Activated naive CD8-positive, alpha-beta T cell treated with anti-CD3 and anti-CD28 coated beads, Interleukin-2, amount 50 U/mL, for 24 hours (primary cell): ENCODE results near the gene CEACAM18.

Experiments
- ATAC-seq: fragments of 150-1000 bp; cut with Tn5 transposase; one replicate; pipeline ENCODE4 v1.10.0; 2021
- DNase-seq: peaks from one replicate; pipeline ENCODE4 v3.0.0; 2021
- H3K27ac Mint-ChIP-seq: one replicate; pipeline ENCODE4 v1.8.0; 2021; ENCODE audit warnings: mild to moderate bottlenecking, mixed read lengths
- H3K27me3 Mint-ChIP-seq: one replicate; pipeline ENCODE4 v1.8.0; 2021; ENCODE audit warnings: mixed read lengths
- H3K36me3 Mint-ChIP-seq: one replicate; pipeline ENCODE4 v1.8.0; 2021; ENCODE audit warnings: low read depth, mixed read lengths
- H3K4me1 Mint-ChIP-seq: one replicate; pipeline ENCODE4 v1.8.0; 2021; ENCODE audit warnings: mixed read lengths
- H3K4me3 Mint-ChIP-seq: one replicate; pipeline ENCODE4 v1.8.0; 2021; ENCODE audit warnings: mild to moderate bottlenecking, moderate library complexity, mixed read lengths
- H3K9me3 Mint-ChIP-seq: one replicate; pipeline ENCODE4 v1.8.0; 2021; ENCODE audit warnings: mixed read lengths

CEACAM18 gene

GRCh38 chr19:51521357-51521756 lies 43.0 kb downstream of the CEACAM18 start:
- H3K9me3 Mint-ChIP-seq = peaks cover 4% of the 10 kb centered on the region
- peaks cover 19% of the 10 kb centered on the region for H3K27me3 Mint-ChIP-seq
- H3K4me3 Mint-ChIP-seq = no peak overlapping the region
- DNase-seq (no peak), ATAC-seq (no peak)
- peaks cover 2% of the 10 kb centered on the region for H3K36me3 Mint-ChIP-seq
- H3K4me1 Mint-ChIP-seq = peaks cover 10% of the 10 kb centered on the region
- H3K27ac Mint-ChIP-seq = no peak overlapping the region

DNA sequence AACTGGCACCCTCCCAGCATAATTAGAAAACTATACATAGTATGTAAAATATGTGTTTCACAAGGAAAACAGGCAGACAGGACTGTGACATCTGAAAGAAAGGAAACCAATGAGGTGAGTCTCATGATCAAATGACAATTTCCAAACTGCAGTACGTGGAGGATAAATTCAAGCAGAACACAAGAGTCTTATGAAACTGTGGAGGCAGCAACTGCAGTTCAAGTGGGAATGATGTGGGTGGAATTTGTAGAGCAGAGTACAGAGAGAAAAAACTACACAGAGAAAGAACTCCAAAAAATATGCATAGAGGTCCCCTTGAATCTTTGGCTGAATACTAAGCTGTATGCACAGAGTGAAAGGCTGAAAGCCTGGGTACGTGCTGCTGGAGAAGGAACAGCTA lies 43.4 kb downstream of the CEACAM18 start:
- peaks cover 2% of the 10 kb centered on the region for H3K36me3 Mint-ChIP-seq
- peaks cover 4% of the 10 kb centered on the region for H3K9me3 Mint-ChIP-seq
- peaks cover 8% of the 10 kb centered on the region for H3K4me1 Mint-ChIP-seq
- no peak for DNase-seq
- ATAC-seq = no peak
- H3K27me3 Mint-ChIP-seq = peaks cover 19% of the 10 kb centered on the region
- no peak overlapping the region for H3K4me3 Mint-ChIP-seq
- no peak overlapping the region for H3K27ac Mint-ChIP-seq

DNA sequence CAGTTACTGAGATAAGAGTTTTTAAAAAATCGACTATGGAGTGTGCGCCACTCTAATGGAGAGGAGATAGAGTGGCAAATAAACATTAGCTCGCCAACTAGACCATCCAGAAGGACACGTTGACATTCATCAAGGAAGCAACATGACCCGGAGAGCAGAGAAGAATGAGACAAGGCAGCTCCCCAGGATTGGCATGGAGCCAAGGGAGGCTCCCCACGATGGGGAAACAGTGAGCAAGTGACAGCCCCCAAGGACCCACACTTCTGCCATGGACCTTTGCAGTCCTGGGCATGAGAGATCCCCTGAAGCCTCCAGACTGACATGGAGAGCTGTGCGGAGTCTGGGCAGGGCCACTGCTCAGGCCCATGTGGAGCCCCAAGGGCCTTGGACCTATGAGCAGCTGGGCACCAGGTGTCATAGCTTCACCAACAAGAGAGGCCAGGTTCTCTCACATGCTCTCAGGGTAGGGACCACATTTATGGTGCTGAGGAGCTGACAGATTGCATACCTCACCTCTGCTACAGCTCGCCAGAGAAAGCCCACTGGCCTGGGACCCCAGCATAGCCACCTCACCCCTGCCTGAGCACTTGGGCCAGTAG lies 46.4 kb downstream of the CEACAM18 start:
- no peak for DNase-seq
- Mint-ChIP-seq H3K9me3 (no peaks in the 10 kb centered on the region), H3K4me3 (no peak overlapping the region), H3K27me3 (peaks cover 26% of the 10 kb centered on the region), H3K4me1 (no peaks in the 10 kb centered on the region), H3K36me3 (no peaks in the 10 kb centered on the region), H3K27ac (no peak overlapping the region)
- ATAC-seq = no peak

GRCh38 chr19:51525651-51526050 lies 47.3 kb downstream of the CEACAM18 start:
- no peak for ATAC-seq
- DNase-seq = no peak
- Mint-ChIP-seq H3K36me3 (no peaks in the 10 kb centered on the region), H3K4me1 (no peaks in the 10 kb centered on the region), H3K9me3 (no peaks in the 10 kb centered on the region), H3K4me3 (no peak overlapping the region), H3K27ac (no peak overlapping the region), H3K27me3 (peaks cover 32% of the 10 kb centered on the region)

GRCh38 chr19:51529301-51529700 lies 51.0 kb downstream of the CEACAM18 start:
- no peak for ATAC-seq
- H3K36me3 Mint-ChIP-seq = no peaks in the 10 kb centered on the region
- H3K4me1 Mint-ChIP-seq = peaks cover 8% of the 10 kb centered on the region
- no peak overlapping the region for H3K4me3 Mint-ChIP-seq
- DNase-seq = no peak
- H3K9me3 Mint-ChIP-seq = no peaks in the 10 kb centered on the region
- no peak overlapping the region for H3K27ac Mint-ChIP-seq
- peaks cover 45% of the 10 kb centered on the region for H3K27me3 Mint-ChIP-seq

- Mint-ChIP-seq H3K9me3 (no peaks in the 10 kb centered on the region), H3K27ac (no peak overlapping the region), H3K4me3 (no peak overlapping the region), H3K4me1 (peaks cover 8% of the 10 kb centered on the region), H3K27me3 (peaks cover 53% of the 10 kb centered on the region), H3K36me3 (no peaks in the 10 kb centered on the region)
- DNase-seq (no peak), ATAC-seq (no peak)
Observed at GRCh38 chr19:51530616-51531015, 52.3 kb downstream of the CEACAM18 start.

GRCh38 chr19:51531349-51532315 lies 53.3 kb downstream of the CEACAM18 start, which contains the start of gene SIGLEC6:
Gene SIGLEC6 (minus strand): TSS chr19:51531670. CDS start chr19:51531648, 22 bp downstream.
- ATAC-seq (peak; percentile 91), DNase-seq (peak; percentile 31)
- Mint-ChIP-seq H3K27me3 (peaks cover 57% of the 10 kb centered on the region), H3K4me1 (peaks cover 8% of the 10 kb centered on the region), H3K27ac (no peak within 1 kb of the TSS), H3K36me3 (no peaks in the 10 kb centered on the region), H3K9me3 (no peaks in the 10 kb centered on the region), H3K4me3 (no peak within 1 kb of the TSS)

- Mint-ChIP-seq H3K27ac (no peak overlapping the region), H3K9me3 (peaks cover 4% of the 10 kb centered on the region), H3K36me3 (no peaks in the 10 kb centered on the region), H3K4me1 (peaks cover 8% of the 10 kb centered on the region), H3K4me3 (no peak overlapping the region), H3K27me3 (peaks cover 51% of the 10 kb centered on the region)
- ATAC-seq = no peak
- no peak for DNase-seq
Observed at GRCh38 chr19:51535535-51535934, 57.2 kb downstream of the CEACAM18 start.

GRCh38 chr19:51539821-51540366 lies 61.6 kb downstream of the CEACAM18 start:
- Mint-ChIP-seq H3K27ac (no peak overlapping the region), H3K36me3 (no peaks in the 10 kb centered on the region), H3K4me3 (no peak overlapping the region), H3K9me3 (peaks cover 4% of the 10 kb centered on the region), H3K27me3 (peaks cover 46% of the 10 kb centered on the region), H3K4me1 (no peaks in the 10 kb centered on the region)
- no peak for DNase-seq
- no peak for ATAC-seq
